GM12878 (cell line): ENCODE results near the gene SPSB2. TPM values are rescaled to one million over a fixed set of nuclear protein-coding genes. Genes with fewer than 3 reads are reported as not detected.

ENCODE experiments used
- ATAC-seq: fragments of 200-7000 bp; cut with Tn5 transposase; 3 replicates; pipeline ENCODE4 v1.9.1; 2020; ENCODE audit warnings: mild to moderate bottlenecking, moderate library complexity
- BruUV-seq: library from RNA; stranded (reverse); fragments of 400-500 nt; replicated peaks from 2 replicates; lab custom pipeline; 2021; lab: Mats Ljungman, UMichigan
- CTCF ChIA-PET: fragments of 300-600 bp; sonication (Branson Sonifier 250); formaldehyde crosslinking; extraction: SDS; loops from one replicate; lab custom pipeline; 2021; ENCODE audit warnings: inconsistent platforms; lab: Yijun Ruan, JAX
- POLR2A ChIA-PET: fragments of 350-600 bp; formaldehyde crosslinking; extraction: SDS; loops from one replicate; lab custom pipeline; 2021; ENCODE audit warnings: inconsistent platforms; lab: Charles Lee
- RAD21 ChIA-PET: fragments of 300-600 bp; sonication (Branson Sonifier 250); formaldehyde crosslinking; loops from one replicate; lab custom pipeline; 2023; ENCODE audit warnings: antibody characterized with exemption; ENCODE audit not compliant: unreplicated experiment; lab: Charles Lee
- SMC1A ChIA-PET: fragments of 300-600 bp; sonication (Branson Sonifier 250); formaldehyde crosslinking; loops from one replicate; lab custom pipeline; 2023; ENCODE audit not compliant: unreplicated experiment, uncharacterized antibody; lab: Charles Lee
- DNase-seq: peaks from one replicate; pipeline ENCODE4 v3.0.0-alpha.2; 2011; ENCODE audit warnings: low read depth, low spot score
- FAIRE-seq: peaks from 3 replicates; lab custom pipeline; 2011; peaks lifted over from hg19 to GRCh38; lab: Jason Lieb, UNC
- H2AFZ ChIP-seq: 2 replicates; pipeline ENCODE4 v1.6.0; 2011; ENCODE audit warnings: low read depth, low read length, control low read depth; ENCODE audit not compliant: control insufficient read depth
- H3K27ac ChIP-seq: 2 replicates; pipeline ENCODE4 v1.5.1; 2011; ENCODE audit warnings: control low read depth; ENCODE audit not compliant: control insufficient read depth, insufficient read depth
- H3K27me3 ChIP-seq, 2 experiments: replicated peaks in 1 of 2; 2 replicates each; pipeline versions ENCODE4 v1.6.0 to v1.6.1; 2011; ENCODE audit warnings: low read length in 1 of 2; ENCODE audit not compliant: control insufficient read depth in 2 of 2, insufficient read depth in 2 of 2
- H3K36me3 ChIP-seq, 2 experiments: 2 replicates each; pipeline ENCODE4 v1.5.1; 2011; ENCODE audit warnings: low read length in 1 of 2; ENCODE audit not compliant: control insufficient read depth in 2 of 2, insufficient read depth in 2 of 2
- H3K4me1 ChIP-seq: 2 replicates; pipeline ENCODE4 v1.6.1; 2011; ENCODE audit warnings: mild to moderate bottlenecking, low read length, moderate library complexity, mixed read lengths; ENCODE audit not compliant: control insufficient read depth, insufficient read depth
- H3K4me2 ChIP-seq: 2 replicates; pipeline ENCODE4 v1.6.0; 2011; ENCODE audit warnings: control low read depth; ENCODE audit not compliant: control insufficient read depth, insufficient read depth
- H3K4me3 ChIP-seq: fragments of 200-600 bp; sonication (generic); 2 replicates; pipeline ENCODE4 v1.5.1; 2016
- H3K79me2 ChIP-seq: 2 replicates; pipeline ENCODE4 v1.6.0; 2011; ENCODE audit warnings: low read length; ENCODE audit not compliant: control insufficient read depth, insufficient read depth
- H3K9ac ChIP-seq: 2 replicates; pipeline ENCODE4 v1.8.0; 2011; ENCODE audit warnings: low read length, control low read depth, mixed read lengths; ENCODE audit not compliant: control insufficient read depth, insufficient read depth
- H3K9me3 ChIP-seq: replicated peaks from 3 replicates; pipeline ENCODE4 v1.5.1; 2011; ENCODE audit warnings: mild to moderate bottlenecking, low read length; ENCODE audit not compliant: control insufficient read depth, insufficient read depth
- H4K20me1 ChIP-seq: 2 replicates; pipeline ENCODE4 v1.6.0; 2011; ENCODE audit not compliant: control insufficient read depth, insufficient read depth
- CTCF ChIP-seq, 3 experiments: IDR thresholded peaks in 2 of 3; conservative IDR thresholded peaks in 1 of 3; 2 replicates each; pipeline ENCODE4 v1.5.1; 2011; ENCODE audit warnings: low read depth in 3 of 3, low read length in 3 of 3, mild to moderate bottlenecking in 3 of 3, control low read depth in 2 of 3, moderate library complexity in 2 of 3, inconsistent platforms in 1 of 3, mixed read lengths in 1 of 3; ENCODE audit not compliant: control insufficient read depth in 2 of 3, insufficient read depth in 1 of 3; ENCODE audit errors: extremely low read depth in 1 of 3
- FOS ChIP-seq: IDR thresholded peaks from 3 replicates; pipeline ENCODE4 v1.6.1; 2011; ENCODE audit warnings: borderline replicate concordance; ENCODE audit not compliant: insufficient read length; ENCODE audit errors: extremely low read depth
- HCFC1 ChIP-seq: fragments of 150-350 bp; IDR thresholded peaks from 2 replicates; pipeline ENCODE4 v1.6.1; 2014; ENCODE audit warnings: low read length
- HDGF ChIP-seq: fragments of 450-650 bp; IDR thresholded peaks from 2 replicates; pipeline ENCODE4 v1.6.1; 2016; ENCODE audit warnings: antibody characterized with exemption
- MLLT1 ChIP-seq: fragments of 450-650 bp; IDR thresholded peaks from 2 replicates; pipeline ENCODE4 v1.6.1; 2016; ENCODE audit warnings: mild to moderate bottlenecking
- NRF1 ChIP-seq: conservative IDR thresholded peaks from 2 replicates; pipeline ENCODE4 v1.6.1; 2011; ENCODE audit warnings: mild to moderate bottlenecking, low read depth, low read length, improper control_type of control experiment
- ZBTB40 ChIP-seq: fragments of 450-650 bp; IDR thresholded peaks from 2 replicates; pipeline ENCODE4 v1.6.1; 2016; ENCODE audit warnings: mild to moderate bottlenecking, moderate library complexity, borderline replicate concordance
- WGBS: methylation state at CpG from one replicate; pipeline ENCODE4 v1.1.6; 2016; ENCODE audit warnings: low lambda C conversion rate; ENCODE audit not compliant: insufficient replicate concordance, insufficient coverage; ENCODE audit errors: missing lambda C conversion rate; 5-methylcytosine and 5-hydroxymethylcytosine counted together
- in situ Hi-C: fragments of 300-500 bp; cut with MboI; formaldehyde crosslinking; loops from 9 replicates; pipeline ENCODE4 v1.14.3; 2018; ENCODE audit warnings: mixed read lengths
- intact Hi-C: fragments of 100-400 bp; cut with micrococcal nuclease; formaldehyde crosslinking; loops from one replicate; pipeline ENCODE4 v1.14.2; 2022; ENCODE audit not compliant: unreplicated experiment
- polyA plus RNA-seq, 11 experiments: library from polyadenylated mRNA; depleted of rRNA in 4 of 11; unstranded in 6 of 11; stranded (reverse) in 5 of 11; fragments of >200 nt; fragmentation: Nextera tagmentation in 4 of 11; fragmentation: Illumina TruSeq in 1 of 11; extraction: Ambion mirVana in 4 of 11; extraction: Trizol in 1 of 11; gene quantifications; 1 replicate in 1 of 11; 2 replicates in 10 of 11; pipeline versions ENCODE4 v1.2.1 to v1.2.3, GENCODE V29; 2011 to 2016; ENCODE audit warnings: inconsistent platforms in 2 of 11, missing spikeins in 2 of 11, low read depth in 1 of 11
- total RNA-seq, 4 experiments: library from RNA; depleted of rRNA in 3 of 4; stranded (reverse); fragments of >200 nt in 3 of 4; fragmentation: Illumina TruSeq in 1 of 4; extraction: Trizol in 1 of 4; gene quantifications; 2 replicates each; pipeline versions ENCODE4 v1.2.1 to v1.2.3, GENCODE V29; 2013 to 2021

The SPSB2 gene
- total and polyA plus RNA-seq, 10 of the 15 experiments (the other 5 are each of a cell fraction or from before 2014, with no cell fraction given): 0.08 to 5.6 (median 2.7) TPM

GRCh38 chr12:6868211-6869048 lies 4.7 kb downstream of the SPSB2 start:
- TF ChIP-seq HCFC1 (no peak), FOS (no peak), CTCF (IDR thresholded peaks at IDR 0.05 in 2 of 3, conservative IDR thresholded peaks at IDR 0.05 in 1 of 3; ENCODE audit: control insufficient read depth in 2 of 3, extremely low read depth in 1 of 3, insufficient read depth in 1 of 3, low read depth in 3 of 3, low read length in 3 of 3) (peak in 2 of 3 experiments; percentile 18 to 26; a peak in 2 of 6 replicates), HDGF (0 out of 2 replicates have a peak, but pooled peaks have one; percentile 61), ZBTB40 (peak; percentile 42), NRF1 (no peak), MLLT1 (peak; percentile 65; the same call in 1 of the 2 replicates)
- under 1% methylated on average over 22 of the region's 22 CpGs for WGBS
- intact Hi-C loops (loop anchor here (1.0 to 2.0 kb wide), 4 partner anchors 23 to 244 kb away; no protein-coding TSS in a partner anchor), in situ Hi-C loops (no loop called here)
- ATAC-seq (no peak), FAIRE-seq (peak; percentile 74), DNase-seq (no peak)
- Histone ChIP-seq H3K9me3 (no peaks in the 10 kb centered on the region), H3K4me1 (peaks cover 32% of the 10 kb centered on the region), H3K27ac (peak overlapping the region; percentile 96), H3K4me3 (peak overlapping the region; percentile 100), H2AFZ (no peak overlapping the region), H3K36me3 (peaks cover 20 to 24% of the 10 kb centered on the region in 2 experiments), H3K9ac (peak overlapping the region; percentile 90), H4K20me1 (peaks cover 16% of the 10 kb centered on the region), H3K4me2 (peak overlapping the region; percentile 97), H3K27me3 (no peaks in the 10 kb centered on the region), H3K79me2 (peaks cover 39% of the 10 kb centered on the region)
- ChIA-PET RAD21 (interaction anchor here (1.1 to 5.6 kb wide), 8 partner anchors 16 to 115 kb away, joined by 3 to 42 read pairs (median 8); partner anchors contain the start of genes C12orf57, CDCA3, MLF2 and PTPN6), SMC1A (interaction anchor here (0.9 to 5.3 kb wide), 10 partner anchors 15 to 241 kb away, joined by 3 to 42 read pairs (median 4); partner anchors contain the start of genes C1RL, CDCA3, USP5 and ZNF384), POLR2A (interaction anchor here (1.0 to 5.7 kb wide), 6 partner anchors 10 to 145 kb away, joined by 3 to 84 read pairs (median 6); partner anchors contain the start of genes CDCA3, COPS7A, LRRC23 and USP5), CTCF (interaction anchor here (0.8 to 9.5 kb wide), 24 partner anchors 9 to 244 kb away, joined by 3 to 173 read pairs (median 6); partner anchors contain the start of genes C1RL, CDCA3, MLF2 and PTMS)
- BruUV-seq: no TSS peak
